KMS-11 (cell line): ENCODE measurements around the gene ARAP3.

Experiments
- H2AFZ ChIP-seq: fragments of 200-600 bp; sonication (generic); 2 replicates; pipeline ENCODE4 v1.6.1; 2016; ENCODE audit warnings: antibody characterized with exemption, mixed run types, low read depth
- H3K27ac ChIP-seq: fragments of 200-600 bp; sonication (generic); 2 replicates; pipeline ENCODE4 v1.6.1; 2016; ENCODE audit warnings: mild to moderate bottlenecking, mixed run types
- H3K27me3 ChIP-seq: fragments of 200-600 bp; sonication (generic); 2 replicates; pipeline ENCODE4 v1.6.1; 2017; ENCODE audit warnings: mild to moderate bottlenecking, low read depth, mixed run types, moderate library complexity; ENCODE audit not compliant: insufficient read depth
- H3K36me3 ChIP-seq: fragments of 200-600 bp; sonication (generic); 2 replicates; pipeline ENCODE4 v1.6.1; 2017; ENCODE audit warnings: mild to moderate bottlenecking, mixed run types; ENCODE audit not compliant: insufficient read depth
- H3K4me1 ChIP-seq: fragments of 200-600 bp; sonication (generic); 2 replicates; pipeline ENCODE4 v1.6.1; 2016; ENCODE audit warnings: mild to moderate bottlenecking, low read depth, mixed run types; ENCODE audit not compliant: poor library complexity, severe bottlenecking
- H3K4me2 ChIP-seq: fragments of 200-600 bp; sonication (generic); 2 replicates; pipeline ENCODE4 v1.7.0; 2016; ENCODE audit warnings: mild to moderate bottlenecking, mixed run types
- H3K4me3 ChIP-seq: fragments of 200-600 bp; sonication (generic); IDR thresholded peaks from 2 replicates; pipeline ENCODE4 v1.6.1; 2017; ENCODE audit warnings: low read depth, low read length, mixed read lengths; ENCODE audit not compliant: insufficient read depth
- H3K79me2 ChIP-seq: fragments of 200-600 bp; sonication (generic); 2 replicates; pipeline ENCODE4 v1.6.1; 2016; ENCODE audit warnings: low read depth, mixed run types; ENCODE audit not compliant: insufficient read depth
- H3K9ac ChIP-seq: fragments of 200-600 bp; sonication (generic); 2 replicates; pipeline ENCODE4 v1.6.1; 2016; ENCODE audit warnings: mild to moderate bottlenecking, mixed run types
- H4K20me1 ChIP-seq: fragments of 200-600 bp; sonication (generic); 2 replicates; pipeline ENCODE4 v1.6.1; 2016; ENCODE audit warnings: mild to moderate bottlenecking, mixed run types; ENCODE audit not compliant: insufficient read depth
- CTCF ChIP-seq: fragments of 200-600 bp; sonication (generic); conservative IDR thresholded peaks from 2 replicates; pipeline ENCODE4 v1.6.1; 2017; ENCODE audit warnings: low read depth, mild to moderate bottlenecking, antibody characterized with exemption, low read length, moderate library complexity, mixed read lengths

ARAP3 gene

GRCh38 chr5:141685591-141685990 is 3.6 kb upstream of the ARAP3 start:
- no peak overlapping the region for H3K4me3 ChIP-seq
- H2AFZ ChIP-seq = no peak overlapping the region
- H3K27ac ChIP-seq = no peak overlapping the region
- H3K27me3 ChIP-seq = peaks cover 8% of the 10 kb centered on the region; the same call in 1 of the 2 replicates
- no peak overlapping the region for H3K4me2 ChIP-seq
- no peaks in the 10 kb centered on the region for H4K20me1 ChIP-seq
- H3K9ac ChIP-seq = no peak overlapping the region
- no peak for TF ChIP-seq CTCF
- no peaks in the 10 kb centered on the region for H3K36me3 ChIP-seq
- no peaks in the 10 kb centered on the region for H3K79me2 ChIP-seq
- H3K4me1 ChIP-seq = no peaks in the 10 kb centered on the region

- H3K4me2 ChIP-seq = no peak overlapping the region
- no peak overlapping the region for H3K27ac ChIP-seq
These were observed 1.6 kb upstream of the ARAP3 start for GRCh38 chr5:141683596-141684141.

GRCh38 chr5:141681295-141681694 is 735 bp downstream of the ARAP3 start:
- Histone ChIP-seq H3K4me1 (no peaks in the 10 kb centered on the region), H3K9ac (no peak overlapping the region), H3K27ac (no peak overlapping the region), H3K79me2 (no peaks in the 10 kb centered on the region), H4K20me1 (no peaks in the 10 kb centered on the region), H3K27me3 (peaks cover 8% of the 10 kb centered on the region; the same call in 1 of the 2 replicates), H3K4me2 (peak overlapping the region; percentile 63; the same call in 1 of the 2 replicates), H3K36me3 (no peaks in the 10 kb centered on the region), H3K4me3 (no peak overlapping the region), H2AFZ (peak overlapping the region; percentile 52; the same call in 1 of the 2 replicates)
- TF ChIP-seq CTCF = no peak

More at GRCh38 chr5:141683596-141684141, 1.6 kb upstream of the ARAP3 start:
- H4K20me1 ChIP-seq = no peaks in the 10 kb centered on the region
- H2AFZ ChIP-seq = no peak overlapping the region
- no peak for TF ChIP-seq CTCF
- H3K9ac ChIP-seq = no peak overlapping the region
- H3K4me3 ChIP-seq = no peak overlapping the region
- no peaks in the 10 kb centered on the region for H3K36me3 ChIP-seq
- no peaks in the 10 kb centered on the region for H3K79me2 ChIP-seq
- peaks cover 8% of the 10 kb centered on the region; the same call in 1 of the 2 replicates for H3K27me3 ChIP-seq
- H3K4me1 ChIP-seq = no peaks in the 10 kb centered on the region

- Histone ChIP-seq H3K4me1 (no peaks in the 10 kb centered on the region), H3K4me3 (no peak overlapping the region), H3K27ac (no peak overlapping the region), H4K20me1 (no peaks in the 10 kb centered on the region), H3K9ac (no peak overlapping the region), H3K36me3 (no peaks in the 10 kb centered on the region), H2AFZ (no peak overlapping the region), H3K79me2 (no peaks in the 10 kb centered on the region), H3K4me2 (no peak overlapping the region), H3K27me3 (peaks cover 8% of the 10 kb centered on the region; the same call in 1 of the 2 replicates)
- TF ChIP-seq CTCF = no peak
These were observed 1.3 kb downstream of the ARAP3 start for GRCh38 chr5:141680751-141681201.
